WTC11 (cell line): Measurements from ENCODE around the gene WSCD1. TPM values are rescaled to one million over a fixed set of nuclear protein-coding genes. Genes with fewer than 3 reads are reported as not detected.

Source experiments
- ATAC-seq: fragments of 200-7000 bp; cut with Tn5 transposase; 2 replicates; pipeline ENCODE4 v1.10.0; 2021; ENCODE audit warnings: mild to moderate bottlenecking, moderate library complexity
- CTCF ChIA-PET: fragments of 300-600 bp; sonication (Branson Sonifier 250); formaldehyde crosslinking; loops from one replicate; lab custom pipeline; 2021; ENCODE audit warnings: antibody characterized with exemption; lab: Charles Lee
- POLR2A ChIA-PET: fragments of 350-600 bp; sonication (Branson Sonifier 250); formaldehyde crosslinking; loops from one replicate; lab custom pipeline; 2021; ENCODE audit warnings: antibody characterized with exemption; lab: Charles Lee
- DNase-seq: peaks from one replicate; pipeline ENCODE4 v3.0.0; 2021; ENCODE audit warnings: low spot score
- H3K27ac Mint-ChIP-seq: 2 replicates; pipeline ENCODE4 v1.8.0; 2021; ENCODE audit warnings: mixed read lengths
- H3K27me3 Mint-ChIP-seq: 2 replicates; pipeline ENCODE4 v1.8.0; 2021; ENCODE audit warnings: low read depth, mild to moderate bottlenecking, moderate library complexity, mixed read lengths
- H3K36me3 Mint-ChIP-seq: 2 replicates; pipeline ENCODE4 v1.8.0; 2021; ENCODE audit warnings: mixed read lengths
- H3K4me1 Mint-ChIP-seq: 2 replicates; pipeline ENCODE4 v1.8.0; 2022; ENCODE audit warnings: mixed read lengths
- H3K4me3 Mint-ChIP-seq: 2 replicates; pipeline ENCODE4 v1.8.0; 2021; ENCODE audit warnings: mild to moderate bottlenecking, moderate library complexity, mixed read lengths
- H3K9me3 Mint-ChIP-seq: 2 replicates; pipeline ENCODE4 v1.8.0; 2021; ENCODE audit warnings: mixed read lengths
- ARID4B ChIP-seq: sonication (generic); formaldehyde crosslinking; IDR thresholded peaks from 2 replicates; pipeline ENCODE4 v1.8.0; 2023; ENCODE audit warnings: missing genetic modification reagents, mild to moderate bottlenecking, borderline replicate concordance
- ATF2 ChIP-seq: sonication (generic); formaldehyde crosslinking; IDR thresholded peaks from 2 replicates; pipeline ENCODE4 v1.8.1; 2022; ENCODE audit warnings: low read depth, missing genetic modification reagents, borderline replicate concordance
- ATF6 ChIP-seq: sonication (generic); formaldehyde crosslinking; IDR thresholded peaks from 2 replicates; pipeline ENCODE4 v1.8.1; 2023; ENCODE audit warnings: mild to moderate bottlenecking, missing genetic modification reagents
- E2F4 ChIP-seq: sonication (generic); formaldehyde crosslinking; IDR thresholded peaks from 2 replicates; pipeline ENCODE4 v1.8.1; 2022; ENCODE audit warnings: low read depth, mild to moderate bottlenecking, moderate library complexity, missing genetic modification reagents, borderline replicate concordance
- E2F5 ChIP-seq: sonication (generic); formaldehyde crosslinking; IDR thresholded peaks from 2 replicates; pipeline ENCODE4 v1.8.1; 2022; ENCODE audit warnings: mild to moderate bottlenecking, moderate library complexity, missing genetic modification reagents
- EMX1 ChIP-seq: fragments of 250-450 bp; sonication (Bioruptor Pico); IDR thresholded peaks from 2 replicates; pipeline ENCODE4 v1.8.0; 2021; ENCODE audit warnings: mild to moderate bottlenecking
- GTF2I ChIP-seq: fragments of 250-450 bp; sonication (Bioruptor Pico); conservative IDR thresholded peaks from 2 replicates; pipeline ENCODE4 v1.4.0; 2021; ENCODE audit warnings: mild to moderate bottlenecking
- IRF1 ChIP-seq: sonication (generic); formaldehyde crosslinking; IDR thresholded peaks from 2 replicates; pipeline ENCODE4 v1.8.0; 2023; ENCODE audit warnings: missing genetic modification reagents
- MLX ChIP-seq: sonication (generic); formaldehyde crosslinking; IDR thresholded peaks from 2 replicates; pipeline ENCODE4 v1.8.1; 2023; ENCODE audit warnings: mild to moderate bottlenecking, missing genetic modification reagents, moderate library complexity
- NFYB ChIP-seq: sonication (generic); formaldehyde crosslinking; conservative IDR thresholded peaks from 2 replicates; pipeline ENCODE4 v1.8.0; 2022; ENCODE audit warnings: low read depth, missing genetic modification reagents
- NR2C2 ChIP-seq: sonication (generic); formaldehyde crosslinking; IDR thresholded peaks from 2 replicates; pipeline ENCODE4 v1.8.0; 2022; ENCODE audit warnings: mild to moderate bottlenecking, missing genetic modification reagents
- PREB ChIP-seq: sonication (generic); formaldehyde crosslinking; IDR thresholded peaks from 2 replicates; pipeline ENCODE4 v1.8.1; 2022; ENCODE audit warnings: mild to moderate bottlenecking, missing genetic modification reagents, moderate library complexity, borderline replicate concordance
- SMAD3 ChIP-seq: sonication (generic); formaldehyde crosslinking; IDR thresholded peaks from 2 replicates; pipeline ENCODE4 v1.8.0; 2022; ENCODE audit warnings: missing genetic modification reagents, mild to moderate bottlenecking, borderline replicate concordance
- TEAD4 ChIP-seq: sonication (generic); formaldehyde crosslinking; IDR thresholded peaks from 2 replicates; pipeline ENCODE4 v1.8.0; 2022; ENCODE audit warnings: mild to moderate bottlenecking, missing genetic modification reagents
- USF1 ChIP-seq: sonication (generic); formaldehyde crosslinking; IDR thresholded peaks from 2 replicates; pipeline ENCODE4 v1.8.0; 2022; ENCODE audit warnings: mild to moderate bottlenecking, missing genetic modification reagents
- ZBTB21 ChIP-seq: sonication (generic); formaldehyde crosslinking; IDR thresholded peaks from 2 replicates; pipeline ENCODE4 v1.8.1; 2023; ENCODE audit warnings: mild to moderate bottlenecking, missing genetic modification reagents, borderline replicate concordance
- ZMAT4 ChIP-seq: fragments of 250-450 bp; sonication (Bioruptor Pico); IDR thresholded peaks from 2 replicates; pipeline ENCODE4 v1.9.0; 2021; ENCODE audit warnings: mild to moderate bottlenecking
- ZNF416 ChIP-seq: fragments of 250-450 bp; sonication (Bioruptor Pico); IDR thresholded peaks from 2 replicates; pipeline ENCODE4 v1.9.0; 2021; ENCODE audit warnings: mild to moderate bottlenecking, inconsistent platforms
- total RNA-seq: library from RNA; stranded (reverse); gene quantifications from 3 replicates; pipeline ENCODE4 v1.2.3, GENCODE V29; 2021

The WSCD1 gene
- total RNA-seq, 1 experiment from 2014 or later, result 57.5 TPM

GRCh38 chr17:6157716-6158115 lies 87.5 kb downstream of the WSCD1 start:
- POLR2A ChIA-PET, result no interaction called here
- no peaks in the 10 kb centered on the region for H3K27me3 Mint-ChIP-seq

More at GRCh38 chr17:6157716-6158115, 87.5 kb downstream of the WSCD1 start:
- peaks cover 6% of the 10 kb centered on the region; the same call in 1 of the 2 replicates for H3K9me3 Mint-ChIP-seq
- no peak overlapping the region for H3K27ac Mint-ChIP-seq
- CTCF ChIA-PET, result interaction anchor here (1.6 kb wide), 1 partner anchor 49 kb away, joined by 3 read pairs; no protein-coding TSS in a partner anchor
- no peak for TF ChIP-seq ZMAT4
- no peak for TF ChIP-seq ZBTB21
- no peak for TF ChIP-seq ATF2 (CRISPR knock-in tag)
- TF ChIP-seq NFYB, result no peak
- no peak for TF ChIP-seq ATF6 (CRISPR knock-in tag)
- TF ChIP-seq USF1 (CRISPR knock-in tag), result no peak
- TF ChIP-seq ZNF416 (CRISPR knock-in tag), result no peak
- no peak for TF ChIP-seq GTF2I
- no peak for TF ChIP-seq TEAD4 (CRISPR knock-in tag)
- no peak for TF ChIP-seq NR2C2
- no peak for TF ChIP-seq EMX1 (CRISPR knock-in tag)
- no peak for TF ChIP-seq MLX (CRISPR knock-in tag)
- TF ChIP-seq IRF1 (CRISPR knock-in tag), result no peak
- TF ChIP-seq E2F4, result no peak
- TF ChIP-seq PREB (CRISPR knock-in tag), result no peak
- TF ChIP-seq ARID4B (CRISPR knock-in tag), result no peak
- no peak for TF ChIP-seq E2F5 (CRISPR knock-in tag)
- no peak for TF ChIP-seq SMAD3 (CRISPR knock-in tag)
- ATAC-seq (no peak), DNase-seq (no peak)
- no peaks in the 10 kb centered on the region for H3K36me3 Mint-ChIP-seq
- peaks cover 33% of the 10 kb centered on the region for H3K4me1 Mint-ChIP-seq
- H3K4me3 Mint-ChIP-seq, result no peak overlapping the region
